Measurements from ENCODE around the gene EMP2.

GRCh38 chr16:10599626-10600025 is 19.2 kb upstream of the EMP2 start:
- TF ChIP-seq CTCF (conservative IDR thresholded peaks at IDR 0.05; ENCODE audit: low read depth, low read length) (no peak), RCOR1 (IDR thresholded peaks at IDR 0.05; ENCODE audit: insufficient replicate concordance, low read length) (no peak), RFX5 (IDR thresholded peaks at IDR 0.05; ENCODE audit: low read depth, low read length) (no peak), POLR2A (IDR thresholded peaks at IDR 0.05; ENCODE audit: low read depth, low read length) (no peak), RAD21 (IDR thresholded peaks at IDR 0.05; ENCODE audit: low read length) (no peak), USF2 (IDR thresholded peaks at IDR 0.05; ENCODE audit: low read depth, low read length) (no peak), SMC3 (IDR thresholded peaks at IDR 0.05; ENCODE audit: low read depth, low read length) (no peak), CEBPB (IDR thresholded peaks at IDR 0.05; ENCODE audit: low read depth, low read length) (no peak), FOS (IDR thresholded peaks at IDR 0.05; ENCODE audit: low read depth, low read length) (no peak), BHLHE40 (IDR thresholded peaks at IDR 0.05; ENCODE audit: low read depth, low read length) (no peak)
